ENCODE measurements around the gene DNAI2.

DNAI2 gene

DNA sequence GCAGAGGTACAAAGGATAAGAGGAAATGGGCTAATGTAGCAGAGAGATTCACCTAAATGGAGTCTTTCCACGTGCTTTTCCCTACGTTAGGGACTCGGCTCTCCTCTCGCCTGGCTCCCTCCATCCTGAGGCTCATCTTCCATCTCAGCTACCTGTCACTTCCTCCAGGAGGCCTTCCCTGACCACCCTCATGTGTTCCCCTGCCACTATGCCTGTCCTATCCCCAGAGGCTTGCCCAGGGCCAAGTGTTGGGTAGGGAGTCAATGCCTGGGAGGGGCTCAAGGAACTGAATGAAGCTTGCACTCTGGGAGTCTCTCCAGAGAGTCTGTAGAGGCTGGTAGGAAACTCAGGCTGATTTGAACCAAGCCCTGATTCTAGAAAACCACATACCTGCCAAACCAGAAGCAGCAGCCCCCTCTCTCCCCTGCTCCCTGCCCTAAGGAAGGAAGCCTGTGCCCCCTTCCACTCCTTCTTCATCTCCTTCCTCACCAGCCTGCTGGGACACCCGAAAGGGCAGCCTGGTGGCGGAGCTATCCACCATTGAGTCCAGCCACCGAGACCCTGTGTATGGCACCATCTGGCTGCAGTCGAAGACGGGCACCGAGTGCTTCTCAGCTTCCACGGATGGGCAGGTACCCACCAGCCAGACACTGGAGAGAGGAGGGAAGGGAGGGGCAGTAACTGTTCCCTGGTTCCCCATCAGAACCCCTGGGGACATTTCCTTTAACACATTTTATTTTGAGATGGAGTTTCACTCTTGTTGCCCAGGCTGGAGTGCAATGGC is 25.4 kb downstream of the DNAI2 start:
- no peak for DNase-seq (ENCODE audit: low read depth, low spot score)
- POLR2A ChIA-PET, result no interaction called here
- CTCF ChIA-PET, result interaction anchor here (0.9 to 1.5 kb wide), 4 partner anchors 12 to 88 kb away, joined by 3 to 4 read pairs (median 4); partner anchors contain the start of gene BTBD17
- no peak overlapping the region for H3K4me3 ChIP-seq (ENCODE audit: low read depth, low read length)
- TF ChIP-seq, protein P1, sequence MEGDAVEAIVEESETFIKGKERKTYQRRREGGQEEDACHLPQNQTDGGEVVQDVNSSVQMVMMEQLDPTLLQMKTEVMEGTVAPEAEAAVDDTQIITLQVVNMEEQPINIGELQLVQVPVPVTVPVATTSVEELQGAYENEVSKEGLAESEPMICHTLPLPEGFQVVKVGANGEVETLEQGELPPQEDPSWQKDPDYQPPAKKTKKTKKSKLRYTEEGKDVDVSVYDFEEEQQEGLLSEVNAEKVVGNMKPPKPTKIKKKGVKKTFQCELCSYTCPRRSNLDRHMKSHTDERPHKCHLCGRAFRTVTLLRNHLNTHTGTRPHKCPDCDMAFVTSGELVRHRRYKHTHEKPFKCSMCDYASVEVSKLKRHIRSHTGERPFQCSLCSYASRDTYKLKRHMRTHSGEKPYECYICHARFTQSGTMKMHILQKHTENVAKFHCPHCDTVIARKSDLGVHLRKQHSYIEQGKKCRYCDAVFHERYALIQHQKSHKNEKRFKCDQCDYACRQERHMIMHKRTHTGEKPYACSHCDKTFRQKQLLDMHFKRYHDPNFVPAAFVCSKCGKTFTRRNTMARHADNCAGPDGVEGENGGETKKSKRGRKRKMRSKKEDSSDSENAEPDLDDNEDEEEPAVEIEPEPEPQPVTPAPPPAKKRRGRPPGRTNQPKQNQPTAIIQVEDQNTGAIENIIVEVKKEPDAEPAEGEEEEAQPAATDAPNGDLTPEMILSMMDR (IDR thresholded peaks at IDR 0.05; ENCODE audit: insufficient read depth, low read length, missing control alignments), result no peak

DNA sequence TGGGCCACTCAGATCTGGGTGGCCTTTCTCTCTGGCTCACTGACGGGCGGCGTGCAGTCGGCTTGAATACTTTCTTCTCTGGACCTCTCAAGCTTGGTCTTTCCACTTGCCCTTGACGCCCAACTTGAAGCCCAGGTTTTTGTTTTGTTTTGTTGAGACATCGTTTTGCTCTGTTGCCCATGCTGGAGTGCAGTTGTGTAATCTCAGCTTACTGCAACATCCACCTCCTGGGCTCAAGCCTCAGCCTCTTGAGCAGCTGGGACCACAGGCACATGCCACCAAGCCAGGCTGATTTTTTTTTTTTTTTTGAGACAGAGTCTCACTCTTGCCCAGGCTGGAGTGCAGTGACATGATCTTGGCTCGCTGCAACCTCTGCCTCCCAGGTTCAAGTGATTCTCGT is 29.3 kb downstream of the DNAI2 start:
- TF ChIP-seq, protein P1 (IDR thresholded peaks at IDR 0.05; ENCODE audit: insufficient read depth, low read length, missing control alignments), result no peak
- CTCF ChIA-PET, result interaction anchor here (1.3 to 1.5 kb wide), 2 partner anchors 15 to 65 kb away, joined by 3 to 4 read pairs; partner anchors contain the start of gene GPR142
- POLR2A ChIA-PET, result no interaction called here
- no peak for DNase-seq (ENCODE audit: low read depth, low spot score)
- H3K4me3 ChIP-seq (ENCODE audit: low read depth, low read length), result no peak overlapping the region

DNA sequence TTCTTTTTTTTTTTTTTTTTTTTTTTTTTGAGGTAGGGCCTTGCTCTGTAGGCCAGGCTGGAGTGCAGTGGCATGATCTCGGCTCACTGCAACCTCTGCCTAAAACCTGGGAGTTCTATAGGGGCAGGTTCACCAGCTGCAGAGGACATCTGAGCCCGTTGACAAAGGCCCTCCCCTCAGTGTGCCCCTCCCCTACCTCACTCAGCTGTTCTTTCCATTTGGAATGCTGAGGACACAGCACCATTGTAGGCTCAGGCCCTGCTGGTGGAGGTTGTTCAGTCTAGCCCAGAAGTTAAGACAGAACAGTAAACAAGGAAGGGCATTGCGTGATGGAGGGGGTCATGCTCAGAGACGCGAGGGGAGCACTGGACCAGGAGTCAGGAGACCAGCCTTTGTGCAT is 30.1 kb downstream of the DNAI2 start:
- ChIA-PET POLR2A (no interaction called here), CTCF (interaction anchor here (1.2 kb wide), 1 partner anchor 153 kb away, joined by 4 read pairs; no protein-coding TSS in a partner anchor)
- no peak for DNase-seq (ENCODE audit: low read depth, low spot score)
- no peak overlapping the region for H3K4me3 ChIP-seq (ENCODE audit: low read depth, low read length)
- TF ChIP-seq, protein P1 (IDR thresholded peaks at IDR 0.05; ENCODE audit: insufficient read depth, low read length, missing control alignments), result no peak

DNA sequence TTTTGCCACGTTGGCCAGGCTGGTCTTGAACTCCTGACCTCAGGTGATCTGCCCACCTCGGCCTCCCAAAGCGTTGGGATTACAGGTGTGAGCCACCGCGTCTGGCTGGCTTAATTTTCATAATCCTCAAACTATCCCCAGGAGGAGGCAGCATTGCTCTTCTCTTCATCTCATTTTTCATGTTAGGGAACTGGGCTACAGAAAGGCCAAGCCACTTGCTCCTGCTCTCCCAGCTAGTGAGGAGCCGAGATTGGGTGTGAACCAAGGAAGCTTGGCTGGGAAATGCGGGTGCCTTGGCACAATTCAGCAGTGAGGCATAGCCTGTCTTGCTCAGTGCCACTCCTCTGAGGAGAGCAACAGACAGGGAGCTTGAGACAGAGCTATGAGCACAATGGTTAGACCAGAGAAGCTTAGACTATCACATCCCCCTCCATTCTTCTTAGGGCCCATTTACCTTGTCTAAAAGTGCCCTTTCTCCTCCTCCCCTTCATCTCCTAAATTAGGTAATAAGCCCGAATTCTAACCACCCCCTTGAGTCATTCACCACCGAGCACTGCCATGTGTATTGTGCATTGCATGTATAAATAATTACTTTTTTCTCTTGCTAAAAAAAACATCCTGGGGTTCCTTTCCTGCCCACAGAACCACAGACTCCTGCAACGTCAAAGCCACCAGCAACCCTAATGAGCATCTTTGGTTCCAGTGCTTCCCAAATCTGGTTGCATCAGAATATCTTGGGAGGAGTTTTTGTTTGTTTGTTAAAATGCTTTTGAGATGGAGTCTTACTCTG is 32.0 kb downstream of the DNAI2 start:
- ChIA-PET CTCF (no interaction called here), POLR2A (no interaction called here)
- no peak for DNase-seq (ENCODE audit: low read depth, low spot score)
- TF ChIP-seq, protein P1 (IDR thresholded peaks at IDR 0.05; ENCODE audit: insufficient read depth, low read length, missing control alignments), result no peak
- no peak overlapping the region for H3K4me3 ChIP-seq (ENCODE audit: low read depth, low read length)

DNA sequence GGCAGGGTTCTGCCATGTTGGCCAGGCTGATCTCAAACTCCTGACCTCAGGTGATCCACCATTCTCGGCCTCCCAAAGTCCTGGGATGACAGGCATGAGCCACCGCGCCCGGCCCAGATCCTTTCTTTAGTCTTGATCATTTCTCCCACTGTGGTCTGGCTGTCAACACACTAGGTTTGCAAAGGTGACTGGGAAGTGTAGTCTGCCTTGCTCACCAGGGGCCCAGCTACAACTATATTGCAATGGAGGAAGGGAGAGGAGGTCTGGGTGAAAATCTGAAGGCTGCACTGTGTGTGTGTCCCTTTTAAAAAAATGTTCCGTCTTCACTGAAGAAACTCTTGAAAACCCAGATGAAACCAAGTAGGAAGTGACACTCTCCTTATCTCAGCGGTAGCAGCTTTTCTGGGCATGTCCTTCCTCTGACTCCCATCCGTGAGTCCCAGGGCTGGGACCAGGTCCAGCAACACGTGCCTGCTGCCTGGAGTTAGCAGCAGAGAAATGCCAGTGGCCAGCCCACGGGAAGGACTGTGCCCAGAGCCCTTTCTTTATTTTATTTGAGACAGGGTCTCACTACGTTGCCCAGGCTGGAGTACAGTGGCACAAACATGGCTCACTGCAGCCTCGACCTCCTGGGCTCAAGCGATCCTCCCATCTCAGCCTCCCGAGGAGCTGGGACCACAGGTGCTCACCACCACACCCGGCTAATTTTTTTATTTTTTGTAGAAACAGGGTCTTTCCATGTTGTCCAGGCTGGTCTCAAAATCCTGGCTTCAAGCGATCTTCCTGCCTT is 34.1 kb downstream of the DNAI2 start:
- TF ChIP-seq, protein P1 (IDR thresholded peaks at IDR 0.05; ENCODE audit: insufficient read depth, low read length, missing control alignments), result no peak
- CTCF ChIA-PET, result no interaction called here
- no peak for DNase-seq (ENCODE audit: low read depth, low spot score)
- POLR2A ChIA-PET, result interaction anchor here (0.8 kb wide), 1 partner anchor 20 kb away, joined by 3 read pairs; no protein-coding TSS in a partner anchor
- no peak overlapping the region for H3K4me3 ChIP-seq (ENCODE audit: low read depth, low read length)

All from AG04449 (cell line).